Measurements from ENCODE around the gene AQP10. TPM values are rescaled to one million over a fixed set of nuclear protein-coding genes. Genes with fewer than 3 reads are reported as not detected.
A peak's percentile ranks its signal among the peaks of the same experiment; 100 is the strongest.

AQP10 gene
- polyA plus RNA-seq, 1 donor (not counting 4 experiments of a cell fraction or from before 2014, with no cell fraction given): 0.85 TPM

DNA sequence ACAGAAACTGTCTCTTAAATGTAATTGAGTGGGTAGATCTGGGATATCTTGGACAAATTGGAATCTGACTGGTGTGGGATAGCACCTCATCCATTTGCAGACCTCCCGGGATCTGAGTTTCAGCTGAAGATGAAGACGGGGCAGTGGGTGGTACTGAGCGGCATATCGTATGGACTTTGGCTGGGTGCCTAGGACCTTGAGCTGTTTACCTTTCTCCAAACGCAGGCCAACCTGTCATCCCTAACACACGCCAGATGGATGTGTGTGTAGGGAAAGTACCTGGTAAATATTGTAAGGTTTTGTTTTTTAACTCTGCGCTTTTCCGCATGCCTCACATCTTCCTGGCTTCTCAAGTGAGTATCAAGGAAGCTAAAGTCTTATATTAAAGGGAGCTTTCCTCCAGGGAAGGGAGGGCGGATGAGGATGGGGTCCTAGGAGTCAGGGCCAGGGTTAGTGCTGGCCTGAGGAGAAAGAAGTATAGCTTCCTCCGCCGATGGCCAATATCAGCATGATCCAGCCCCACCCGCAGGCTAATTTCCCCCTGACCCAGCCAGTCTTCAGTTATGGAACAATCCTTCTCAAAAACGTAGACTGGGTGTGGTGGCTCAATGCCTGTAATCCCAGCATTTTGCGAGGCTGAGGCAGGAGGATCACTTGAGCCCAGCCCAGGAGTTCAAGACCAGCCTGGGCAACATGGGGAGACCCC, 30.6 kb downstream of the AQP10 start:
- Histone ChIP-seq H3K9ac (ENCODE audit: control insufficient read depth, extremely low read depth, insufficient read depth, low read length) (no peak overlapping the region), H3K36me3 (ENCODE audit: control insufficient read depth in 2 of 2, extremely low read depth in 1 of 2, insufficient read depth in 2 of 2, low read length in 2 of 2) (peaks cover 2 to 5% of the 10 kb centered on the region in 2 experiments), H3K9me3 (ENCODE audit: control insufficient read depth, low read depth, low read length) (no peaks in the 10 kb centered on the region), H3K4me3 (ENCODE audit: control insufficient read depth in 2 of 3, extremely low read depth in 1 of 3, insufficient read depth in 2 of 3, low read depth in 1 of 3, low read length in 3 of 3) (no peak overlapping the region), H3K9me1 (ENCODE audit: control insufficient read depth, extremely low read depth, insufficient read depth, low read length) (no peaks in the 10 kb centered on the region), H3K4me1 (ENCODE audit: control insufficient read depth, extremely low read depth, insufficient read depth, low read length) (peaks cover 17% of the 10 kb centered on the region), H4K20me1 (ENCODE audit: control insufficient read depth, extremely low read depth, insufficient read depth, low read length) (no peaks in the 10 kb centered on the region), H3K27ac (ENCODE audit: control insufficient read depth, insufficient read depth, low read length) (no peak overlapping the region), H3K79me2 (ENCODE audit: control insufficient read depth, insufficient read depth, low read length) (no peaks in the 10 kb centered on the region), H3K27me3 (ENCODE audit: control insufficient read depth, extremely low read depth, insufficient read depth, low read length) (no peaks in the 10 kb centered on the region), H3K4me2 (ENCODE audit: control insufficient read depth, extremely low read depth, insufficient read depth, low read depth, low read length) (no peak overlapping the region), H2AFZ (ENCODE audit: control insufficient read depth, low read length) (no peak overlapping the region)
- no peak for DNase-seq (ENCODE audit: low read depth, low spot score)
- FAIRE-seq: no peak
- dilution Hi-C loops (cut with MboI; ENCODE audit: extremely low pct_ligation_motif_present, low sequenced_read_pairs): no loop called here
- TF ChIP-seq EZH2 (IDR thresholded peaks at IDR 0.05; ENCODE audit: low read length): no peak
- TF ChIP-seq, protein P1, sequence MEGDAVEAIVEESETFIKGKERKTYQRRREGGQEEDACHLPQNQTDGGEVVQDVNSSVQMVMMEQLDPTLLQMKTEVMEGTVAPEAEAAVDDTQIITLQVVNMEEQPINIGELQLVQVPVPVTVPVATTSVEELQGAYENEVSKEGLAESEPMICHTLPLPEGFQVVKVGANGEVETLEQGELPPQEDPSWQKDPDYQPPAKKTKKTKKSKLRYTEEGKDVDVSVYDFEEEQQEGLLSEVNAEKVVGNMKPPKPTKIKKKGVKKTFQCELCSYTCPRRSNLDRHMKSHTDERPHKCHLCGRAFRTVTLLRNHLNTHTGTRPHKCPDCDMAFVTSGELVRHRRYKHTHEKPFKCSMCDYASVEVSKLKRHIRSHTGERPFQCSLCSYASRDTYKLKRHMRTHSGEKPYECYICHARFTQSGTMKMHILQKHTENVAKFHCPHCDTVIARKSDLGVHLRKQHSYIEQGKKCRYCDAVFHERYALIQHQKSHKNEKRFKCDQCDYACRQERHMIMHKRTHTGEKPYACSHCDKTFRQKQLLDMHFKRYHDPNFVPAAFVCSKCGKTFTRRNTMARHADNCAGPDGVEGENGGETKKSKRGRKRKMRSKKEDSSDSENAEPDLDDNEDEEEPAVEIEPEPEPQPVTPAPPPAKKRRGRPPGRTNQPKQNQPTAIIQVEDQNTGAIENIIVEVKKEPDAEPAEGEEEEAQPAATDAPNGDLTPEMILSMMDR (optimal IDR thresholded peaks at IDR 0.05 in 1 of 3, IDR thresholded peaks at IDR 0.05 in 1 of 3, conservative IDR thresholded peaks at IDR 0.05 in 1 of 3; ENCODE audit: extremely low read depth in 1 of 3, insufficient read depth in 2 of 3, low read length in 3 of 3): no peak

DNA sequence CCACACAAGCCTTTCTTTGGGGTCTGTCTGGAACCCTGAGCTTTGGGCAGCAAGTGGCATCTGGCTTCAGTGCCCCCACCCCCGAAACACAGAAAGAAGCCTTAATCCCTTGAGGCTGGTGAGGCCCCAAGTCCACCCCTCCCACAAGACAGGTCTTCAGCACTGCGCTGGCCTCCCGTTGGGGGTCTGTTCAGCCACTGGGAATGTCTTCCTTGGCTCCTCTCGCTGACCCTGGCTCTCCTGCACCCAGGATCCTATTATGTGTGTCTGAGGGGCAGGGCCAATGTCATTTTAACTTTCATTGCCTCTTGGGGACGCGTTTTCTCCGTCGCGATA, 31.3 kb downstream of the AQP10 start:
- H3K4me1 ChIP-seq (ENCODE audit: control insufficient read depth, extremely low read depth, insufficient read depth, low read length): peaks cover 17% of the 10 kb centered on the region
- H4K20me1 ChIP-seq (ENCODE audit: control insufficient read depth, extremely low read depth, insufficient read depth, low read length): no peaks in the 10 kb centered on the region
- TF ChIP-seq EZH2 (IDR thresholded peaks at IDR 0.05; ENCODE audit: low read length): no peak
- TF ChIP-seq, protein P1 (optimal IDR thresholded peaks at IDR 0.05 in 1 of 3, IDR thresholded peaks at IDR 0.05 in 1 of 3, conservative IDR thresholded peaks at IDR 0.05 in 1 of 3; ENCODE audit: extremely low read depth in 1 of 3, insufficient read depth in 2 of 3, low read length in 3 of 3): no peak
- DNase-seq (ENCODE audit: low read depth, low spot score) (no peak), FAIRE-seq (no peak)
- H3K79me2 ChIP-seq (ENCODE audit: control insufficient read depth, insufficient read depth, low read length): no peaks in the 10 kb centered on the region
- no peak overlapping the region for H3K27ac ChIP-seq (ENCODE audit: control insufficient read depth, insufficient read depth, low read length)
- H3K4me3 ChIP-seq (ENCODE audit: control insufficient read depth in 2 of 3, extremely low read depth in 1 of 3, insufficient read depth in 2 of 3, low read depth in 1 of 3, low read length in 3 of 3): peak overlapping the region in 2 of 3 experiments; percentile 58 to 74
- no peaks in the 10 kb centered on the region for H3K27me3 ChIP-seq (ENCODE audit: control insufficient read depth, extremely low read depth, insufficient read depth, low read length)
- H3K4me2 ChIP-seq (ENCODE audit: control insufficient read depth, extremely low read depth, insufficient read depth, low read depth, low read length): peak overlapping the region; percentile 78
- dilution Hi-C loops (cut with MboI; ENCODE audit: extremely low pct_ligation_motif_present, low sequenced_read_pairs): no loop called here
- peaks cover 1 to 5% of the 10 kb centered on the region in 2 experiments for H3K36me3 ChIP-seq (ENCODE audit: control insufficient read depth in 2 of 2, extremely low read depth in 1 of 2, insufficient read depth in 2 of 2, low read length in 2 of 2)
- no peaks in the 10 kb centered on the region for H3K9me3 ChIP-seq (ENCODE audit: control insufficient read depth, low read depth, low read length)
- H3K9ac ChIP-seq (ENCODE audit: control insufficient read depth, extremely low read depth, insufficient read depth, low read length): peak overlapping the region; percentile 30
- H2AFZ ChIP-seq (ENCODE audit: control insufficient read depth, low read length): peak overlapping the region; percentile 91
- no peaks in the 10 kb centered on the region for H3K9me1 ChIP-seq (ENCODE audit: control insufficient read depth, extremely low read depth, insufficient read depth, low read length)

Measured in keratinocyte (primary cell).